GM21447 (cell line): Measurements from ENCODE around the gene SREBF1.

Experiments
- ATAC-seq: cut with Tn5 transposase; IDR thresholded peaks from one replicate; pipeline ENCODE4 v1.9.1; 2021; ENCODE audit not compliant: unreplicated experiment

Gene SREBF1

DNA sequence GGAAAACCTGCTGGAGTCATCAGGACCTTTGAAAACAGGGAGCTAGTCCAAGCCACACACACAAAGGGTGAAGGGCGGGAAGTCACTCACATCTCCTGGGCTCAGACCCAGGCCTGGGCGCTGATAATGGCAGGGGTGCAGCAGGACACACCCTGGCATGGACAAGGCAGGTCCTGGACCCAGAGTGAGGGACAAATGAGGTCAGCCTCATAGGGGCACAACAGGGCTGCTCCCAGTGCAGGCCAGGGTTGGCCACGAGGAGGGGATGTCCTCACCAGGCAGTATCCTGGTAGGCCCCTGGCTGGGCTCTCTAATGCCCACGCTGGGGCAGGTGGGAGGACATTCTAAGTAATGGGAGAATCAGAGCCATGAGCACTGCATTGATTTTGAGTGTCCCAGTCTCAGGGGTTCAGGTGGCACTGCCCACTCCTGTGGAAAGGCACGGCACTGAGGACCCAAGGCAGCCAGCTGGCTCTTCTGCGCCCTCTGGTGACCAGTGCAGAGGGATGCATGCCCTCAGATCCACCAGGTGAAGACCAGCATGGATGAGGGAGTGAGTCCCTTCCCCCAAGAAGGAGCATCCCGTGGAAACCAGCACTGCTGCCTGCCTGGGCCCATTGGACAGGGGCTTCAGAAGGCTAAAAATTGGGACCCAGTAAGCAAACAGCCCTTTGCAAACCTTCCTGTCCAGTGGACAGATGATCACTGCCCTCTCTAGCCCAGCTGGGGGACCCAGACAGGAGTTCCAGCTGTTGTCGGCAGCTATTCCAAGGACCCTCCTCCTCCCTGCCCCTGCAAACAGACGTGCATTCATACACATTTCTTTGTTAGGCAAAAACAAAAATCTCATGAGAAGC is 23.4 kb upstream of the SREBF1 start:
- no peak for ATAC-seq

DNA sequence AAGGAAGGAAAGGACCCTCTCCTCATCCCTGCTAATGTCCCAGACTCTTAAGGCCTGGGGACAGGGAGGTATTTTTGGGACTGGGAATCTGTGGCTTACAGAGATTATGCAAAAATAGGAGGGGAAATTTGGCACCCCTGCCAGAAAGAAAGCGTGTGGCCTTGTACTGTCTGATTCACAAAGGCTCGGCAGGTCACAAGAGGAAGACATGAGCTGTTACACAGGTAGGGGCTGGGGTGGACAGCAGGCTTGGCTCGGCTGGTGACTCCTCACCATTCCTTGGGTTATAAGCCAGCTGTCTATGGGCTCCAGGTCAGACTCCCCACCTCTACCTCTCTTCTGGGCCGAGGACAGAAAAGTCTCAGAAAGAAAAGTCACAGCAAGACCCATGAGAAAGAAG is 20.7 kb upstream of the SREBF1 start:
- ATAC-seq, result no peak

DNA sequence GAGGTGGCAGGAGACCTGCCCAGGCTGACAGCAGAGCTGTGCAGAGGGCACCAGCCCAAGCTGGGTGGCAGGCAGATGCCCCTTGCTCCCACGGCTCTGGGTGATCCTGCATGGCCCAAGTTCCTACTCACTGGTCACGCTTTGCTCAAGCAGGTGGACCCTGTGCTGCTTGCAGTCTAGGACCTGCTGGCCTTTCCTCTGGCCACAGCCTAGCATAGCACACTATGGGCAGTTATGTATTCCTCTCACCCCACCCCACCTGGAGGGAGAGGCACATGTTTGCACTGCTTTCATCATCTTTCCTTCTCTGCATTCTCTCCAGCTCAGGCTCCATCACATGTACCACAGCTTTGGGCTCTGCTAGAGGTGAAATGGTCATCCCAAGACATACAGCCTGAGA is 19.6 kb upstream of the SREBF1 start:
- ATAC-seq, result no peak

DNA sequence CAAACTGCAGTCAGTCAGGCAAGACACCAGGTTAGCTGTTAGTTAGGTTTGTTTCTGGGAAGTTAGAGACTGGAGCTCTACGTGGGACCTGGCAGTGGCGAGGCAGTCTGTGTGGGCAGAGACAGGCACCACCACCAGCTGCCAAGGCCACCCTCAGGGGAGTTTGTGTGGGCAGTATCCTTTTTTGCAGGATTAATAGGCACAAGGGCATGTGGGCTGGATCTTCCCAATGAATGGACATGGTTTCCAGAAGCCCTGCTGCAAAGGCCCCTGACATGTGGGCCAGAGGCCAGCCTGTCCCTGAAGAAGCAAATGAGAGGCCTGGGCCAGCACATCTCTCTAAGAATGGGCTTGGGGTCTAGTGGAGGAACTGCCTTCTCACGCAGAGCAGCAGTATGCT is 19.2 kb upstream of the SREBF1 start:
- ATAC-seq, result no peak

DNA sequence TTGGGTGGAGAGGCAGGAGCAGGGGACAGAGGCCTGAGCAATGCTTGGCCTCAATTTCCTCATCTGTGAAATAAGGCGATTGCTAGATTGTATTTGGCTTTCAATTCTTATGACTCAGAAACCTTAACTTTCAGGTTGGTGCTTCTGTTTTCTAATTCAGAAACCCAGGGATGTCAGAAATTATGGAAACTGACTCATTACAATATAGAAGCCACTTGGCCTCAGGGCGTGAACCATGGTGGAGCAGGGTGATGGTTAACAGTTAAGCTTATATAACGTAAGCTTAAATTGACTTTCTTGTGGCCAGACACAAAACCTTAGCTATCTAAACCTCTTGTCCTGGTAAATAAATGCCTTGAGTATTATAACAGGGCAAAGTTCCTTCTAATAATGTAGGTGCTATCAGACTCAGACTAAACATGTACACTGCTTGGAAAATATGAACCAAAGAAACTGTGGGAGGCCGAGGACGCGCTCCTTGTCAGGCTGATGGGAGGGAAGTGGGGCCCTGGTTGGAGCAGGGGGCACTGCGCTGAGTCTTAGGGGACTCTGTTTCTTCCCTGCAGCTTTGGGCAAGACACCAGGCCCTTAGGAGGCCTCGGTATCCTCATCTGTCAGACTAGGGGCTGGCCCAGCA is 17.1 kb upstream of the SREBF1 start:
- ATAC-seq, result no peak

DNA sequence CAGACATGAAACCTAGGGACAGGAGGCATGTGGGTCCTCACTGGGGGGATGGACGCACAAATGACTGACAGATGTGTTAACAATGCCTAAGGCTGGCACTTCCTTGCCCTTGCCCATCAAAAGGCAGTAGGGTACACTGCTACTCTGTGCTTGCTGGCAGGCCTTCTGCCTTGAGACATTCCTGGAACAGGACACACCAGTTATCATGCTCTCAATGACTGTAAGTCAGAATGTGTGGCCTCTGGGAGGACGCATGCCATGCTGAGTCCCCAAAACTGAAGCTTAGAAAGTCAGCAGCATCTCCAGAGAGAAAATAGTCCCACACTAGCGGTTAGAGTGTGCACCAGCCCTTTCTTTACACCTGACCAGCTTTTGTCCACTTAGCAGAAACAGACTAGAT is 16.1 kb upstream of the SREBF1 start:
- no peak for ATAC-seq

DNA sequence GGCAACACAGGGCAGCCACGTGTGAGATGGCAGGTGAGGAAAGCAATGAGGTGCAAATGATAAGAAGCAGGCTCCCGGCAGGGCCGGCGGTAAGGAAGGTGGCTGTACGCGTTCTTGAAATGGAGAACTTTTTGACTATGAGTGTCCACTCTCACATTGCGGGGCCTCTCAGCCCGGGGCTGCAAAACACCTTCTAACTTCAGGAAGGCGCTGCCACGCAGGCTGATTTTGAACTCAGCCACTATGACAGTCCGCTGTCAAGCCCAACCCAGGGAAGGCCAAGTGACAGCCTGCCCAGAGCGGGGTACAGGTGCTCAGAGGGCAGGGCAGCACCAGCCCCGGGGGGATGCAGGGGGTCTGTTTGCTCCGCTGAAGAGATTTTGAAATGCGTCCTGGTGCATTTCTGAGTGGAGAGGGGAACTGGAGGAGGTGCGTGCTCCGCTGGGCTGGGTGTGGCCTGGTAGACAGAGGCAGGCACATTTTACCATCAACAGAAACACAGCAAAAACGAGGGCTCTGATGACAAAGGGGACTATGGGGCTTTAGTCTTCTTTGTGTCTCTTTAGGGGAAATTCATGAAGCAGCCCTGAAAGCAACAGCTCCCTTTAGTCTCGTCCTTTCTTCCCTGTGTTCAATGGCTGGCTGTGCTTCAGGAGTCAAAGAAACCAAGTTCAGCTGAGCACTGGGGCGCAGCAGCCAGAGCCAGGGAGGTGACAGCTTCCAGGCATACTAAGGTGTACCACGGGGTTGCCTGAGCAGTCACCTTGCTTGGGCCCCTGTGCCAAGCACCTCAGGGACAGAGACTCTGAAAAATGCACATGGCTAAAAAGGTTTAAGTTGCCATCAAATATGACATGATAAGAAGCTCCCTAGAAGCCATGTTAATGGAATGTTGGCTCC is 14.6 kb upstream of the SREBF1 start:
- no peak for ATAC-seq

DNA sequence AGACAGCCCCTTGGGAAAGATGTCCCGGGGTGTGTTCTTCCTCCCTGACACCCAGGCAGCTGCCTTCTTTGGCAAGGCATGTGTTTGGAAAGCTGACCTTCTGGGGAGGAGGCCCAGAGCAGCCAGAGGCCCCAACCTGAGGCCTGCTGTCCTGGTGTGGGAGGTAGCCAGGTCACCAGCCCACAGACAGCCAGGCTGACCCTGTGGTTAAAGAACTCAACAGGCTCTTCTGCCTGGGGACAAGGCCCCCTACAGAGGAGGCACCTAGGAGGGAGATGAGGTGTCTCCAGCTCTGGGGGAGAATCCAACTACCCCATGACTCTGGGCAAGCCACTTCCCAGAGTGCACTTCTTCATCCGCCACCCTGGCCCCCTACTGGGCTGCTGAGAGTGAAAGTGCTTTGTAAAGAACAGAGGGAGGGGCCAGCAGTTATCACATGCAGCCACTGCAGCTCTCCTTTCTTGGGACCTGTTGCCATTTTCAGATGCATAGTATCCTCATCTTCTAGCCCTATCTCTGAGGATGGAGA is 13.1 kb upstream of the SREBF1 start:
- ATAC-seq, result peak; percentile 39

DNA sequence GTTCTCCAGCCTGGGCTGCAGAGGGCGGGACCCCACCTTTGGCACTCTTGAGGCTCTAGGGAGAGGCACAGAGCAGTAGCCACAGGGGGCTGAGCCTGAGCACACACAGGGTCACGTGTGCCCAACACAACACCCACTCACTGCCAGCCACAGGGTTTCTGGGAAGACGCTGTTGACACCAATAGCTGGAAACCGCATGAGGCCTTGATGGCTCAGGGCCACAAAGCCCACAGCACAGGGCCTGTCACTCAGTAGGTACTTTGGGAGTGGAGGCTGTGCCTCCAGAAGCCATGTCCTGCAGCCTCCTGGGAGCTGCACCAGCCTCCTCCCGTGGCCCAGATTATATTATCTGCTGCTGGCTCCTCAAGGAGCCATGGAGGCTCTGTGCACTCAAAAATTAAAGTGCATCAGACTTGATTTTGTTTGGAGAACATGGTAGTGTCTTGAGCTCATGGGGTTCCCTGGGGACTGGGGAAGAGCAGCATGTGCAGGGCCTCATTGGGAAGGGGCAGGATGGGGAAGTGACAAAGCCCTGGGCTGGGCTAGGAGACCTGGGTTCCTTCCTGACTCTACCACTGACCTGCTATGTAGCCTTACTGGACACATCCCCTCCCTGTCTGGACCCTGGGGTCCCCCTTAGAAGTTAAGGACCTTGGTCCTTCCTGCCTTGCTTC is 12.5 kb upstream of the SREBF1 start:
- ATAC-seq, result peak; percentile 49

DNA sequence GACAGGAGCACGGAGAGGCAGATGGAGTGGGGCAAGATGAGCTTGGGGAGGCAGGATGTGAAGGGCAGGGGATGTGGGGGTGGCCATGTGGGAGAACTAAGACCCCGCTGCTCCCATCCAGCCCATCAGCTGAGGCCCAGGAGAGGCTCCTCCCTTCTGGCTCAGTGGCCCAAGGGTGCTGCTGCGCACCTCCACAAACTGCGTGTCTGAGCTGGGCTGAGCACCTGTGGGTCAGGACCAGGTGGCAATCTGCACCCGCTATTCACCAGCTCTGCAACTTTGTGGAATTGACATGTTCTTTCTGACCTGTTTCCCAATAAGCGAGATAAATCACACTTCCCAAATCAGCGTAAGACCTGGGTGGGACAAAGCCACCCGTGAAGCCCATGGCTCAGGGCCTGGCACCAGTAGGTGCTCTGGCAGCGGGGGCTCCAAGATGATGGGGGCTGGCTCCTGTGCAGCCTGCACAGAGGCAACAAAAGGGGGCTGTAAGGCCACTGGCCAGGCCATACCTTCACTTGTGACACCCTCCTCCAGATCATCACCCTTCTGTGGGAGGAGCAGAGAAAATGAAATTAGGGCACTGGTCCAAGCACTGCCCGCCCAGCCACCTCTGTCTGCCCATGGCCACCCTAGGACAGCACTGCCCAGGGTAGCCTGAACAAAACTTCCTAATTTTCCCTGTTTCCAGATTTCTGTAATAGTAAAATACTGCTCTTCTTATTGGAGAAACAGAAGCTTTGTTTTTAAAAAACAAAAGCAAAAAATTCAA is 11.7 kb upstream of the SREBF1 start:
- no peak for ATAC-seq

DNA sequence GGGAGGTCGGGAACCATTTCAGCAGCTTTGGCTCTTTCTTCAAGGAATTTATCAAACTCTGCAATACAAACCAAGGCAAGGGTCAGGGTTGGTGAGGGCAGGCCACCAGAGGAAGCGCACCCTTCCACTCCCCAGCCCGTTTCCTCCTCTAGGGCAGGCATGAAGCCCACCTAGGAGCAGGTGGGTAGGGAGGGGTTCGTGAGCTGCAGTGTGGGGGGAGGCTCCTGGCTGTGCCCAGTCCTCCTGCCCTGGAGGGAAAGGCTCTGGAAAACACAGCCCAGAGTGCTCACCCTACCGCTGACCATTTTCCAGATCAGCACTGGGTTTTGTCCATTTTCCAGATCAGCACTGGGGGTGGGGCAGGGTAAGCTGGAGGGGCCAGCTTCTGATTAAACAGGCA is 10.9 kb upstream of the SREBF1 start:
- ATAC-seq, result no peak

DNA sequence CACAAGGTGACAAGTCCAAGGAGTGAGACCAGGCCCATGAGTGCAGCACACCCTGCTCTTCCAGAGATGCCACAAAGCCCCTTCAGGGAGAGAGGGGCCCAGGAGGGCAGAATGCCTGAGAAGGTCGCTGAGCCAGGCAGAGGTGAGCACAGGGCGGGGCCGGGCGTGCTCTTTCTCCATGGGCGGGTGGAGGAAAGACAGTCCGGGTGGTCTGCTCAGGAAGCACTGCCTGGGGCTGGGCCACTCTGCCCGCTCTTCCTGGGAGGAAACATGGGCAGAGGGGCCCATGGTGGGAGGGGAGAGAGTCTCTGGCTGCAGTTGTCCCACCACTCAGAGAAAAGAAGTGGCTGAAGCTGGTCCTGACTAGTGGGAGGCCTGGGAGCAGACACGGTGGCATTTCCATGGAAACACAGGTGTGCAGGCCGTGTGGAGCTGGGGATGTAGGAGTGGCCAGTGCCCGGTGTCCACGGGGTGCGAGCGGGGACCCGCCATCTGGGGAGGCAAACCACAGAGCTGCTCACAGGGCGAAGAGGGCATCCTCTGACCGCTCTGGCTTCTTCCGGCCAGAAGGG is 10.4 kb upstream of the SREBF1 start:
- ATAC-seq, result no peak

DNA sequence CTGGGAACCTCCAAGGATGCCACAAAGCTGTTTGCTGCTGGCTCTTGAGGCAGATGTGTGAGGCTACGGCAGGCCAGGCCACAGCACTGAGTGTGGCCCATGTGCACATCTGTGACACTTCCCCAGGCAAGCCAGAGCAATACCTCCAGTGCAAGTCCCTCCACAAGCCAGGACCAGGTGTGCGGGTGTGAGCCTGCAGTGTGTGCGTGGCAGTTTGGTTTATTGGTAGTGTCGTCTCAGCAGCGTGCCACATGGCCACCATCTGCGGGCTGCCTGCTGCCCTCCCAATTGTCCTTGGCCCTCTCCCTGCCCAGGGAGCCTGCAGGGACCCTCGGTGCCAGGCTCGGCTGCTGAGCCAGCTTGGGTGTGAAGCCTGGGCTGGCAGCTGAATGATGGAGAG is 9.9 kb upstream of the SREBF1 start:
- no peak for ATAC-seq

DNA sequence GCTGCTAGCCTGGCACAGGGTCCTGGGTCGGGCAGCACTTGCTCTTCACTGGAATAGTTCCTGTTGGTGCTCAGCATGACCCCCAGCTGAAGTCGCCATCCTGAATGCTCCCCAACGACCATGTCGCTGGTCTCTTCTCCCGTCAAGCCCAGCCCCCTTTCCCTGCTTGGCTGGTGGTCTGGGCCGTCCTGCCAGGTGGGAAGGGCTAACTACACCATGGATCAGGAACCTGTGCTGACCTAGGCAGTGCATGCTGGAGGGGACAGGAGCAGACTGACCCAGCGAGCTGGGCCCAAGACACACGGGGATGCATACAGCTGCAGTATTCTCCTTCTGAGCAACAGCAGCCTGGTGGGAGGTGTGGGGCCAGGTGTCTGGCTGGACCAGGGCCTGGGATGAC is 9.2 kb upstream of the SREBF1 start:
- ATAC-seq, result no peak

DNA sequence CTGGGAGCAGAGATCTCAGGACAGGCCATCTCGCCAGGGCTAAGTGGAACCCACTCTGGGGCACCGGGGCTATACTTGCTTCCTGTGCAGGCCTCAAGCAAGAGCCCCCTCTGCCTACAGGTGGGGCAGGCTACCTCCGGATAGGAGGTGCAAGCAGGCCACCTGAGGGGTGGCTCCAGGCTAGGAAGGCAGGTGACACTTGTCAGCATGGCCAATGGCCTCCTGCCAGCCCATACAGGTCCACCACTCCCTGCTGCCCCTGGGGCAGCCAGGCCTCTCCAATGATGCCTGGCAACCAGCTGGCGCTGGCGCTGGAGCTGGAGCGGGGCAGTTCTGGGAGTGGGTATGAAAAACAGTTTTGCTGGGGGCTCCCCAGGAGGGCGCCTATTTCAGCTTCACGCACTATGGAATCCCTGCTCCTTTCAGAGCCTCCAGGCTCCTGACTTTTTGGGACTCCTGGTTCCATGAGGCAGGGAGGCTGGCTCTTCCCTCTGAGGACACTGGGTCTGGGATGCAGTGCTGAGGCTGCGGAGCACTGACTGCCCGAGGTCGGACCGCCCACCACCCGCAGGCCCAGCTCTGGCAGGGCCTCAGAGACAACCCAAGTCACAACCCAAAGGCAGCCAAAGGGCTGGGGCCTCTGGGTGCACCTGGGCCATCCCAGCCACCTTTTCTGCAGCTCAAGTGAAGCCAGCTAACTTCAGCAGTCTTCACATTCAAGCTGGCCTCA is 8.4 kb upstream of the SREBF1 start:
- ATAC-seq, result no peak

DNA sequence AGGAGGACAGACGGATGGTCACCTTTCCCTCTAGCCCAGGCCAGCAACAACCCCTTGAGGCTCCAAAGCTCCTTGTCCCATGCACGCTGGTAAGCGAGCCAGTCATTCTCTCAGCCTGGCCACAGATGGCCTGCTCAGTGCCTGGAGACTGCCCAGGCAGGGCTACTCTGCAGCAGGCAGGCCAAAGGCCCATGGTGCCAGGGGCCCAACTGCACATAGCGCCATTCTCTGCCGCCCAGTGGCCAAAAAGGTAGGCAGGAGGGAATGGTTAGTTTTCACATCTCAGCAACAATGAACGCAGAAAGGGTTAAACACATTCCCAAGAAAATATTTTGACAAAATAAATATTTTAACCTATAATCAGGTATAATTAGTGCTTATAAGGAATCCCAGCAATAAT is 7.7 kb upstream of the SREBF1 start:
- no peak for ATAC-seq

DNA sequence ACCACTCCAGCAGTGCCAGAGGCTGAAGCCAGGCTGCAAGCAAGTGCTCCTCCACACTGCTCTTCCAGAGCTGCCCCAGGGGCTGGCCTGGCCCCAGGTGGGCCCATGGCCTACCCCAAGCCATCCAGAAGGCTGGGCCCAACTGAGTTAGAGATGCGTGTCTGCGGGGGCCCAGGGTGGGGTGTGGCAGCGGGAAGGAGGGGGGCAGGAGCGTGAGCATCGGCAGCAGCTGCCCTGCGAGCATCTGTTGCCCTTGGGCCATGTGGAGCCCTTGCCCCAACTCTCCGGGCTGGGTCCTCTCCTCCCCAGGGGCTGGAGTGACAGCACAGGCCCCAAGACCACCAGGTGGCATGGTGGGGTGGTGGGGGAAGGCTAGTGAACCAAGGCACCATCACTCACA is 7.3 kb upstream of the SREBF1 start:
- no peak for ATAC-seq

DNA sequence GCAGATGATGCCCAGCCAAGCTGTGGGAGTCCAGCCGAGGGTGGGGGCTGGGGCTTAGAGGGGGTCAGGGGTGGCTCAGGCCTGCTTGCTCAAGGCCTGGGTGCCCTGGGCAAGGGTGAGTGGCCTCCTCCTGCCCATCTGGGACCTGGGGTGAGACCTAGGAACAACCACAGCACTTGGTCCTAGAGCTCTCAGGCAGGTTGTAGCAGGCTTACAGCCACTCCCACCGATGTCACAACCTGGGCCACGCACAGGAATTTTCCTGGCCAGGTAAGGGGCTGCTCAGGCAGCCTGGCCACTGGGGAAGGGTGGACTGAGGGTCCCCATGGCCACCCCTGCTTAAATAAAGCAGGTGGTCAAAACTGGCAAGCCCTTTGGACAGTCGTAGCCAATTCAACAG is 6.3 kb upstream of the SREBF1 start:
- ATAC-seq, result no peak
